Stomach smooth muscle (tissue), 2 donors: ENCODE data around the gene OR4N2.
"Not testable (repeated sequence)": the region's sequence is repeated elsewhere in the genome, so short reads cannot be mapped to it uniquely, and the experiment has no call there.

Experiments used
- H3K27ac ChIP-seq: one replicate; pipeline ENCODE4 v1.7.0; 2013; ENCODE audit warnings: mild to moderate bottlenecking, low read length, inconsistent platforms
- H3K27me3 ChIP-seq, 2 donors: one replicate each; pipeline ENCODE4 v1.7.0; 2013; ENCODE audit warnings: low read length in 2 of 2; ENCODE audit not compliant: insufficient read depth in 2 of 2, control insufficient read depth in 1 of 2
- H3K36me3 ChIP-seq, 2 donors: one replicate each; pipeline ENCODE4 v1.7.0; 2013; ENCODE audit warnings: low read length in 2 of 2; ENCODE audit not compliant: control insufficient read depth in 2 of 2, insufficient read depth in 2 of 2
- H3K4me1 ChIP-seq: one replicate; pipeline ENCODE4 v1.7.0; 2013; ENCODE audit warnings: low read length; ENCODE audit not compliant: control insufficient read depth, insufficient read depth
- H3K4me3 ChIP-seq, 2 donors: one replicate each; pipeline ENCODE4 v1.7.0; 2013; ENCODE audit warnings: low read length in 2 of 2
- H3K9ac ChIP-seq, 2 donors: one replicate each; pipeline ENCODE4 v1.7.0; 2013; ENCODE audit warnings: low read length in 2 of 2, mild to moderate bottlenecking in 1 of 2
- H3K9me3 ChIP-seq, 2 donors: one replicate each; pipeline ENCODE4 v1.7.0; 2013; ENCODE audit warnings: low read length in 2 of 2; ENCODE audit not compliant: control insufficient read depth in 2 of 2
- donor health status: healthy.
- donor health status: Pancreatic carcinoma.

OR4N2 gene

DNA sequence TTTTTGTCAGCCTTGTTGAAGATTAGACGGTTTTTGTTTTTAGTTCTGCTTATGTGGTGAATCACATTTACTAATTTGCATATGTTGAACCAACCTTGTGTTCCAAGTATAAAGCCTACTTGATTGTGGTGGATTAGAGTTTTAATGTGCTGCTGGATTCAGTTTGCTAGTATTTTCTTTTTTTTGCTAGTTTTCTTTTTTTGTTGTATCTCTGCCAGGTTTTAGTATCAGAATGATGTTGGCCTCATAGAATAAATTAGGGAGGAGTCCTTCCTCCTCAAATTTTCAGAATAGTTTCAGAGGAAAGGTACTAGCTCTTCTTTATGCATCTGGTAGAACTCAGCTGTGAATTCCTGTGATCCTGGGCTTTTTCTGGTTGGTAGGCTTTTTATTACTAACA, at the start of gene OR4N2:
Gene OR4N2, plus strand, starts transcription at position 301 of the 400 bp plus-strand sequence. CDS start 23,679 bp downstream, outside the sequence.
- not testable (repeated sequence) for H3K27me3 ChIP-seq, H3K9ac ChIP-seq, H3K4me3 ChIP-seq, H3K4me1 ChIP-seq, H3K9me3 ChIP-seq, H3K36me3 ChIP-seq, H3K27ac ChIP-seq

DNA sequence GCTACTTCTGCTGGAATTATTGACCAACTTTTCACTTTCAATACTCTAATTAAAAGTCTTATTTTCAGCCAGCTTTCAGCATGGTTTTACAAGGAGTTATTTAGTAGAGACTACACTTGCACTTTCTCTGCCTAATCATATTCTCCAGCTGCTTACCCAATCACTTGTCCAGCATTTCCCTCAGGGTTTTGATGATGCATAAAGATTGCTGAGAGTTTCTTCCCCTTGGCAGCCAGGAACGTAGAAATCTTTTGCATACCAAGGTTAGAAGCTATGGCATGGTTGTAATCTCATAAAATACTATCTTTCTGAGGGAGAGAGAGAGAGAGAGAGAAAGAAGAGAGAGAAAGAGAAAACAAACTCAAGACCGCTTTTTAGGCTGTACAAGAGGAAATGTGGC, 49.4 kb upstream of the OR4N2 start:
- Histone ChIP-seq H3K9ac (no peak overlapping the region), H3K36me3 (no peaks in the 10 kb centered on the region), H3K27ac (no peak overlapping the region), H3K4me3 (no peak overlapping the region), H3K9me3 (no peaks in the 10 kb centered on the region), H3K4me1 (no peaks in the 10 kb centered on the region), H3K27me3 (no peaks in the 10 kb centered on the region)

GRCh38 chr14:19771491-19771890, 32.1 kb upstream of the OR4N2 start:
- not testable (repeated sequence) for H3K9ac ChIP-seq

GRCh38 chr14:19771895-19772430, 31.6 kb upstream of the OR4N2 start:
- H3K9ac ChIP-seq, result no peak overlapping the region
- no peak overlapping the region for H3K4me3 ChIP-seq
- H3K27me3 ChIP-seq, result no peaks in the 10 kb centered on the region
- H3K4me1 ChIP-seq, result no peaks in the 10 kb centered on the region
- no peak overlapping the region for H3K27ac ChIP-seq
- peaks cover 3 to 5% of the 10 kb centered on the region in 2 donors for H3K9me3 ChIP-seq
- no peaks in the 10 kb centered on the region for H3K36me3 ChIP-seq

More at GRCh38 chr14:19771491-19771890, 32.1 kb upstream of the OR4N2 start:
- not testable (repeated sequence) for H3K36me3 ChIP-seq, H3K9me3 ChIP-seq, H3K4me1 ChIP-seq, H3K27ac ChIP-seq, H3K4me3 ChIP-seq, H3K27me3 ChIP-seq

DNA sequence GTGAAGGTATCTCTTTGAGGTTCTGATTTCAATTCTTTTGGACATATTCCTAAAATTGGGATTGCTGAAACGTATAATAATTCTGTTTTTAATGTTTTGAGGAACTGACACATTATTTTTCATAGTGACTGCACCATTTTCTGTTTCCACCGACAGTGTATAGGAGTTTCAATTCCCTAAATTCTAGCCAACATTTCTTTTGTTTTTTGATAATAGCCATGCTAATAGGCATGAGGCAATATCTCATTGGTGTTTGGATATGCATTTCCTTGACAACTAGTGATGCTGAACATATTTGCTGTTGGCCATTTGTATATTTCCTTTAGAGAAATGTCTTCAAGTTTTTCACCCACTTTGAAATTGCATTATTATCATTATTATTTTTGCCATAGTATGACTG, 31.1 kb upstream of the OR4N2 start:
- not testable (repeated sequence) for H3K27ac ChIP-seq, H3K9me3 ChIP-seq, H3K4me1 ChIP-seq, H3K27me3 ChIP-seq, H3K4me3 ChIP-seq, H3K9ac ChIP-seq, H3K36me3 ChIP-seq

DNA sequence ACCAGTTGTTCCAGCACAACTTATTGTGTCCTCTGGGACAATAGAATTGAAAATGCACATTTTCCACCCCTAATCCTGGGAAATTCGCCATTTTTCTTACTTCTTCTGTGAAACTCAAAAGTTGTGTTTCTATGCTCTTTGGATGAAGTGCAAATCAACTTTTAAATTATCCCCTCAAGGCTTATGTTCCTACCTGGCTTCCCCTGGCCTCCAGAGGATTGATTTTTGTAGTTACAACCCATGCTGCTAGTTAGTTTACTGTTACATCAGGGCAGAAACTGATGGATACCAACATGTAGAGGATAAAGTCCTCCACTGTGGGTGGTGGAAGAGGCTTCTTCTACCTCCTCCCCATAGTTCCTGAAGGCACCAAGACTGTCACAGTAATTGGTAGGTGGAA, 30.4 kb upstream of the OR4N2 start, which contains the start of gene OR4M1:
Gene OR4M1, plus strand, starts transcription at position 301 of the 400 bp plus-strand sequence. CDS start 6,819 bp downstream, outside the sequence.
- H3K36me3 ChIP-seq, H3K4me1 ChIP-seq, H3K9me3 ChIP-seq, H3K27ac ChIP-seq, H3K4me3 ChIP-seq, H3K9ac ChIP-seq, H3K27me3 ChIP-seq: not testable (repeated sequence)

- no peak overlapping the region for H3K27ac ChIP-seq
- H3K9me3 ChIP-seq, result peaks cover 3 to 5% of the 10 kb centered on the region in 2 donors
- no peak overlapping the region for H3K4me3 ChIP-seq
- H3K27me3 ChIP-seq, result no peaks in the 10 kb centered on the region
- no peaks in the 10 kb centered on the region for H3K36me3 ChIP-seq
- no peaks in the 10 kb centered on the region for H3K4me1 ChIP-seq
- no peak overlapping the region for H3K9ac ChIP-seq
These were observed 28.0 kb upstream of the OR4N2 start for GRCh38 chr14:19775587-19775986.

- not testable (repeated sequence) for H3K36me3 ChIP-seq, H3K9me3 ChIP-seq, H3K9ac ChIP-seq, H3K27ac ChIP-seq, H3K4me1 ChIP-seq, H3K4me3 ChIP-seq, H3K27me3 ChIP-seq
These were observed 17.7 kb upstream of the OR4N2 start for GRCh38 chr14:19785848-19786247.

- not testable (repeated sequence) for H3K9me3 ChIP-seq, H3K4me1 ChIP-seq, H3K36me3 ChIP-seq, H3K4me3 ChIP-seq, H3K9ac ChIP-seq, H3K27ac ChIP-seq, H3K27me3 ChIP-seq
These were observed 16.3 kb upstream of the OR4N2 start for GRCh38 chr14:19787318-19787717.

GRCh38 chr14:19788150-19788549, 15.4 kb upstream of the OR4N2 start:
- not testable (repeated sequence) for H3K9ac ChIP-seq, H3K4me1 ChIP-seq, H3K27ac ChIP-seq, H3K27me3 ChIP-seq, H3K4me3 ChIP-seq, H3K9me3 ChIP-seq, H3K36me3 ChIP-seq

DNA sequence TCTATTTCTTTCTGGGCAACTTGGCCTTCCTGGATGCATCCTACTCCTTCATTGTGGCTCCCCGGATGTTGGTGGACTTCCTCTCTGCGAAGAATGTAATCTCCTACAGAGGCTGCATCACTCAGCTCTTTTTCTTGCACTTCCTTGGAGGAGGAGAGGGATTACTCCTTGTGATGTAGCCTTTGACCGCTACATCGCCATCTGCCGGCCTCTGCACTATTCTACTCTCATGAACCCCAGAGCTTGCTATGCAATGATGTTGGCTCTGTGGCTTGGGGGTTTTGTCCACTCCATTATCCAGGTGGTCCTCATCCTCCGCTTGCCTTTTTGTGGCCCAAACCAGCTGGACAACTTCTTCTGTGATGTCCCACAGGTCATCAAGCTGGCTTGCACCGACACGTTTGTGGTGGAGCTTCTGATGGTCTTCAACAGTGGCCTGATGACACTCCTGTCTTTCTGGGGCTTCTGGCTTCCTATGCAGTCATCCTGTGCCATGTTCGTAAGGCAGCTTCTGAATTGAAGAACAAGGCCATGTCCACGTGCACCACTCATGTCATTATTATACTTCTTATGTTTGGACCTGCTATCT, 7.0 kb upstream of the OR4N2 start:
- not testable (repeated sequence) for H3K36me3 ChIP-seq, H3K9me3 ChIP-seq, H3K4me3 ChIP-seq, H3K27me3 ChIP-seq, H3K4me1 ChIP-seq, H3K27ac ChIP-seq, H3K9ac ChIP-seq
